CD8-positive, alpha-beta memory T cell (primary cell): ENCODE data around the gene CALCOCO1. TPM values are rescaled to one million over a fixed set of nuclear protein-coding genes. Genes with fewer than 3 reads are reported as not detected.
"Not testable (repeated sequence)": the region's sequence is repeated elsewhere in the genome, so short reads cannot be mapped to it uniquely, and the experiment has no call there.

Experiments
- CTCF ChIA-PET: fragments of 350-600 bp; sonication (Branson Sonifier 250); formaldehyde crosslinking; loops from one replicate; lab custom pipeline; 2021; ENCODE audit warnings: antibody characterized with exemption; lab: Charles Lee
- POLR2A ChIA-PET: fragments of 350-600 bp; sonication (Branson Sonifier 250); formaldehyde crosslinking; loops from one replicate; lab custom pipeline; 2021; ENCODE audit warnings: antibody characterized with exemption; lab: Charles Lee
- DNase-seq, 5 donors: peaks; one replicate each; pipeline versions ENCODE4 v3.0.0 to v3.0.0-alpha.2; 2020 to 2022; ENCODE audit warnings: mixed read lengths in 1 of 5
- H3K27ac ChIP-seq: one replicate; pipeline ENCODE4 v1.7.0; 2013; ENCODE audit warnings: low read depth, mild to moderate bottlenecking, low read length, moderate library complexity
- H3K27me3 ChIP-seq: 2 replicates; pipeline ENCODE4 v1.7.0; 2013; ENCODE audit warnings: low read length, mild to moderate bottlenecking; ENCODE audit not compliant: insufficient read depth, poor library complexity, severe bottlenecking
- H3K36me3 ChIP-seq: 2 replicates; pipeline ENCODE4 v1.7.0; 2013; ENCODE audit warnings: mild to moderate bottlenecking, low read length, moderate library complexity; ENCODE audit not compliant: insufficient read depth
- H3K4me1 ChIP-seq: 2 replicates; pipeline ENCODE4 v1.7.0; 2013; ENCODE audit warnings: mild to moderate bottlenecking, low read length, moderate library complexity; ENCODE audit not compliant: insufficient read depth
- H3K4me3 ChIP-seq: 2 replicates; pipeline ENCODE4 v1.7.0; 2013; ENCODE audit warnings: mild to moderate bottlenecking, low read length
- H3K9me3 ChIP-seq: 2 replicates; pipeline ENCODE4 v1.7.0; 2013; ENCODE audit warnings: mild to moderate bottlenecking, low read length
- H3K27ac Mint-ChIP-seq, 8 donors: one replicate each; pipeline ENCODE4 v1.8.0; 2020 to 2021; ENCODE audit warnings: mixed read lengths in 8 of 8, mild to moderate bottlenecking in 6 of 8, inconsistent platforms in 3 of 8, moderate library complexity in 3 of 8
- H3K27me3 Mint-ChIP-seq, 2 donors: one replicate each; pipeline ENCODE4 v1.8.0; 2020 to 2021; ENCODE audit warnings: mixed read lengths in 2 of 2, mild to moderate bottlenecking in 1 of 2, moderate library complexity in 1 of 2
- H3K36me3 Mint-ChIP-seq, 3 donors: one replicate each; pipeline ENCODE4 v1.8.0; 2020 to 2021; ENCODE audit warnings: mixed read lengths in 3 of 3, inconsistent platforms in 1 of 3, mild to moderate bottlenecking in 1 of 3
- H3K4me1 Mint-ChIP-seq, 3 donors: one replicate each; pipeline ENCODE4 v1.8.0; 2020 to 2021; ENCODE audit warnings: mixed read lengths in 3 of 3, inconsistent platforms in 1 of 3, mild to moderate bottlenecking in 1 of 3
- H3K4me3 Mint-ChIP-seq, 7 donors: one replicate each; pipeline ENCODE4 v1.8.0; 2020 to 2021; ENCODE audit warnings: mixed read lengths in 7 of 7, mild to moderate bottlenecking in 6 of 7, moderate library complexity in 4 of 7, inconsistent platforms in 2 of 7
- H3K9me3 Mint-ChIP-seq, 5 donors: one replicate each; pipeline ENCODE4 v1.8.0; 2020 to 2022; ENCODE audit warnings: mixed read lengths in 5 of 5, mild to moderate bottlenecking in 3 of 5, moderate library complexity in 2 of 5, inconsistent platforms in 1 of 5
- polyA plus RNA-seq: library from polyadenylated mRNA; unstranded; fragments of 300-500 nt; fragmentation: Illumina TruSeq; gene quantifications from one replicate; pipeline ENCODE4 v1.2.3, GENCODE V29; 2021
- total RNA-seq, 2 experiments: library from RNA; stranded (reverse); gene quantifications; one replicate each; pipeline ENCODE4 v1.2.3, GENCODE V29; 2021

The CALCOCO1 gene
- total and polyA plus RNA-seq, 3 experiments from 2014 or later = 29.5 to 73.9 (median 31.4) TPM

DNA sequence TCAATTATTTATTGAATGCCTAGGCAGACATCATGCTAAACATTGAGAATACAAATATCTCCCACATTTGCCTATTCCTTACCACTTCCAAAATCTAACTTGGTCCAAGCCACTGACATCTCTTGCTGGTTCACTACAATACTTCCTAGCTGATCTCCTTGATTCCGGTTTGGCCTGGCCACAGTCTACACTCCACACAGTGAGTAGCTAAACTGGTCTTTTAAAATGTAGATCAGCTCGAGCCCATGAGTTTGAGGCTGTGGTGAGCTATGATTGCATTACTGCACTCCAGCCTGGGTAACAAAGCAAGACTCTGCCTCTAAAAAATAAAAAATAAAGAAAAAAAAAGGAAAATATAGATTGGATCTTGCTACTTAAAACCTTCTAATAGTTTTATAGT is 43.8 kb downstream of the CALCOCO1 start:
- no peaks in the 10 kb centered on the region for H3K36me3 ChIP-seq
- peaks cover 8 to 19% of the 10 kb centered on the region in 2 donors for H3K27me3 Mint-ChIP-seq
- no peaks in the 10 kb centered on the region for H3K9me3 Mint-ChIP-seq
- peaks cover 0 to 3% (median 0%) of the 10 kb centered on the region in 3 donors for H3K36me3 Mint-ChIP-seq
- no peaks in the 10 kb centered on the region for H3K27me3 ChIP-seq
- H3K27ac ChIP-seq = no peak overlapping the region
- H3K4me1 ChIP-seq = no peaks in the 10 kb centered on the region
- H3K4me3 ChIP-seq = no peak overlapping the region
- no peak for DNase-seq
- no peaks in the 10 kb centered on the region for H3K9me3 ChIP-seq
- no peak overlapping the region for H3K4me3 Mint-ChIP-seq
- CTCF ChIA-PET = no interaction called here
- POLR2A ChIA-PET = no interaction called here
- no peak overlapping the region for H3K27ac Mint-ChIP-seq
- no peaks in the 10 kb centered on the region for H3K4me1 Mint-ChIP-seq

DNA sequence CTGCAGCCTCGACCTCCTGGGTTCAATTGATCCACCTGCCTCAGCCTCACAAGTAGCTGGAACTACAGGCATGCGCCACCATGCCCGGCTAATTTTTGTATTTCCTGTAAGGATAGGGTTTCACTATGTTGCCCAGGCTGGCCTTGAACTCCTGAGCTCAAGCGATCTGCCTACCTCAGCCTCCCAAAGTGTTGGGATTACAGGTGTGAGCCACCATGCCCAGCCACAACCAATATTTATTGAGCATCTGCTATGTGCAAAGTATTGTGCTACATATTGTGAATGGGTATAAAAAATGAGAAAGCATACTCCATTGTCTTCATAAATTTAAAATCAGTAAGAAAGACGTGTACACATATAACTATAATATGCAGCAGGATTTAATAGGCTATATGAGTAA is 47.2 kb downstream of the CALCOCO1 start:
- Mint-ChIP-seq H3K27me3 (peaks cover 20 to 26% of the 10 kb centered on the region in 2 donors), H3K4me1 (peaks cover 15 to 20% (median 16%) of the 10 kb centered on the region in 3 donors)
- H3K27ac Mint-ChIP-seq, H3K9me3 ChIP-seq, H3K27ac ChIP-seq, H3K4me3 ChIP-seq, POLR2A ChIA-PET, H3K36me3 ChIP-seq, H3K36me3 Mint-ChIP-seq, H3K9me3 Mint-ChIP-seq, H3K4me3 Mint-ChIP-seq, DNase-seq, H3K27me3 ChIP-seq, H3K4me1 ChIP-seq: not testable (repeated sequence)
- CTCF ChIA-PET = interaction anchor here (1.5 to 2.0 kb wide), 3 partner anchors 64 to 77 kb away, joined by 4 to 6 read pairs (median 4); no protein-coding TSS in a partner anchor

DNA sequence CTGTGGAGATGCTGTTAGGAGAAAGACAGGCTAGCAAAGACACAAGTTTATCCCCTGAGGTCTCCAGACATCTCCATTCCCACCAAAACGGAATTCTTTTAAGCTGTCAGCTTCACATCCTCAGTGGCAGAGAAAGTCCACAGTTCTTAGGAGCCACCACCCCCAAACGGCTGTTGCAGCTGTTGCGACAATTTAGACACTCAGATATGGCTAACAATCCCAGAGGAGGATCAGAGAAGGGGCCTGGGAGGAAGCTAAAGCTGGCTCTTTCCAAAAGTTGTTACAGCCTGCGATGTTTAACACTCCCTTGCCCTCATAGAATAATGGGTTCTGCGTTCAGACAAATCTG is 49.5 kb downstream of the CALCOCO1 start:
- ChIA-PET POLR2A (no interaction called here), CTCF (interaction anchor here (1.1 to 1.3 kb wide), 2 partner anchors 24 to 134 kb away, joined by 5 to 6 read pairs; no protein-coding TSS in a partner anchor)
- Mint-ChIP-seq H3K27me3 (peaks cover 17 to 20% of the 10 kb centered on the region in 2 donors), H3K4me3 (peak overlapping the region; percentile 29 to 98 (median 61)), H3K4me1 (peaks cover 31 to 38% (median 32%) of the 10 kb centered on the region in 3 donors), H3K9me3 (no peaks in the 10 kb centered on the region), H3K27ac (no peak overlapping the region), H3K36me3 (peaks cover 3 to 19% (median 5%) of the 10 kb centered on the region in 3 donors)
- H3K4me3 ChIP-seq = no peak overlapping the region
- peaks cover 8% of the 10 kb centered on the region for H3K27me3 ChIP-seq
- DNase-seq = no peak
- H3K27ac ChIP-seq = no peak overlapping the region
- peaks cover 3% of the 10 kb centered on the region for H3K36me3 ChIP-seq
- H3K9me3 ChIP-seq = no peaks in the 10 kb centered on the region
- peaks cover 19% of the 10 kb centered on the region for H3K4me1 ChIP-seq

GRCh38 chr12:53677016-53677799 is 50.0 kb downstream of the CALCOCO1 start:
- peak overlapping the region; percentile 84 for H3K4me3 ChIP-seq
- peaks cover 8% of the 10 kb centered on the region for H3K27me3 ChIP-seq
- CTCF ChIA-PET = interaction anchor here (0.7 to 2.9 kb wide), 6 partner anchors 8 to 134 kb away, joined by 3 to 18 read pairs (median 4); no protein-coding TSS in a partner anchor
- peak overlapping the region in 3 of 8 donors; percentile 60 to 72 (median 63) for H3K27ac Mint-ChIP-seq
- peaks cover 3 to 25% (median 7%) of the 10 kb centered on the region in 3 donors for H3K36me3 Mint-ChIP-seq
- DNase-seq = no peak
- no peak overlapping the region for H3K27ac ChIP-seq
- H3K27me3 Mint-ChIP-seq = peaks cover 17 to 20% of the 10 kb centered on the region in 2 donors
- H3K9me3 ChIP-seq = no peaks in the 10 kb centered on the region
- POLR2A ChIA-PET = interaction anchor here (0.5 kb wide), 1 partner anchor 68 kb away, joined by 3 read pairs; no protein-coding TSS in a partner anchor
- peak overlapping the region; percentile 87 to 98 (median 96) for H3K4me3 Mint-ChIP-seq
- H3K36me3 ChIP-seq = peaks cover 3% of the 10 kb centered on the region
- peaks cover 32 to 44% (median 34%) of the 10 kb centered on the region in 3 donors for H3K4me1 Mint-ChIP-seq
- no peaks in the 10 kb centered on the region for H3K9me3 Mint-ChIP-seq
- peaks cover 19% of the 10 kb centered on the region for H3K4me1 ChIP-seq

GRCh38 chr12:53676656-53677015 is 50.6 kb downstream of the CALCOCO1 start:
- Histone ChIP-seq H3K9me3 (no peaks in the 10 kb centered on the region), H3K36me3 (peaks cover 4% of the 10 kb centered on the region), H3K4me1 (peaks cover 19% of the 10 kb centered on the region), H3K4me3 (peak overlapping the region; percentile 84), H3K27ac (no peak overlapping the region), H3K27me3 (peaks cover 8% of the 10 kb centered on the region)
- H3K27me3 Mint-ChIP-seq = peaks cover 17 to 20% of the 10 kb centered on the region in 2 donors
- POLR2A ChIA-PET = interaction anchor here (0.5 to 1.8 kb wide), 3 partner anchors 50 to 69 kb away, joined by 3 to 6 read pairs (median 3); partner anchors contain the start of gene ATF7
- peak overlapping the region in 5 of 8 donors; percentile 63 to 98 (median 97) for H3K27ac Mint-ChIP-seq
- peaks cover 33 to 44% (median 34%) of the 10 kb centered on the region in 3 donors for H3K4me1 Mint-ChIP-seq
- CTCF ChIA-PET = interaction anchor here (0.7 to 2.9 kb wide), 13 partner anchors 8 to 133 kb away, joined by 3 to 18 read pairs (median 5); partner anchors contain the start of gene CALCOCO1
- DNase-seq = peak in 1 of 5 donors; percentile 26
- H3K36me3 Mint-ChIP-seq = peaks cover 0 to 25% (median 7%) of the 10 kb centered on the region in 3 donors
- peak overlapping the region; percentile 87 to 98 (median 96) for H3K4me3 Mint-ChIP-seq
- no peaks in the 10 kb centered on the region for H3K9me3 Mint-ChIP-seq

DNA sequence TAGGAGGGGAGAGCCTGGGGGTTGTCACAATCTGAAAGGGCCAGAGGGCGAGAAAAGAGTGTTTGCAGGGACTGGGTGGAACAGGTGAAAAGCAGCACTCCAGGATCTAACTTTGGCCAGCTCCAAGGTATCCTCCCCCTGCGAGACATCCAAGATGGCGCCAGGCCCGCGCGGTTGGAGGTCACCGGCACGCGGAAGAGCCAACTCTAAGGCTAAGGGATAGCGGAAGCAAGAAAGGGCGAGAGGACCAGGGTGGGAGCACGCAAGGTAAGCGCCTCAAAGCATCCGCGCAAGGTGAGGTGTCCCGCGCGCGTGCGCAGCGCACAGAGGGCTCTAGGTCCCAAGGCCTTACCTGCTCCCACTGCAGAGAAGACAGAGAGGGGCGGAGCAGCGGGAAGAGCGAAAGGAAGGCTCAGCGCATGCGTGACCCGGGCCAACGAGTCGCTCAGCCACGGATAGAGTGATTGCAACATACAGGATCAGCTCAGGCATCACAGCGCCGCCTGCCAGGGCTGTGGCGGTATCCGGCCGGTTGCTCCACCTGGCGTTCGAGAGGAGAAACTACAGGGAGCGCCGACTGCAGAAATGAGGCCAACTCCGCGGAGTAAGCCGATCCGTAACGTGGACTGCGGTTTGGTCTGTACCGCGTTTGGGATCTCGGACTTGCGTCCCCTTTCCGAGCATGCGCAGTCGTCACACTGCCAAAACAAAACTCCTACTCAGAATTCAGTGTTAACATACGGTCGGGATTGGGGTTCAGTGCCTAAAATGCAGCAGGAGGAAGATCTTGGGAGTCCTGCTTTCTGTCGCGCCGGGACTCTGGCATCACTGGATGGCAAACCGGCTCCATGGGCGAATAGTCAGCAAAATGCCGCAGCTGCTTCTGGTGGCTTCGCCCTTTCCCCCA is 51.3 kb downstream of the CALCOCO1 start, which contains the start of gene ATP5MC2:
Gene ATP5MC2 (minus strand): TSS at position 383 of the 907 bp plus-strand sequence. CDS start 3,469 bp downstream, outside the sequence.
- Histone ChIP-seq H3K9me3 (no peaks in the 10 kb centered on the region), H3K27ac (peak within 1 kb of the TSS; percentile 69), H3K4me3 (peak within 1 kb of the TSS; percentile 84), H3K4me1 (peaks cover 19% of the 10 kb centered on the region), H3K27me3 (peaks cover 8% of the 10 kb centered on the region), H3K36me3 (peaks cover 11% of the 10 kb centered on the region)
- Mint-ChIP-seq H3K36me3 (peaks cover 4 to 32% (median 10%) of the 10 kb centered on the region in 3 donors), H3K27ac (peak within 1 kb of the TSS; percentile 81 to 98 (median 96)), H3K4me1 (peaks cover 39 to 51% (median 39%) of the 10 kb centered on the region in 3 donors), H3K4me3 (peak within 1 kb of the TSS; percentile 87 to 98 (median 96)), H3K9me3 (no peaks in the 10 kb centered on the region), H3K27me3 (peaks cover 17 to 20% of the 10 kb centered on the region in 2 donors)
- POLR2A ChIA-PET = interaction anchor here (0.6 to 1.8 kb wide), 6 partner anchors 50 to 222 kb away, joined by 3 to 6 read pairs (median 4); partner anchors contain the start of genes ATF7 and TARBP2
- peak; percentile 95 to 98 (median 97) for DNase-seq
- CTCF ChIA-PET = interaction anchor here (0.7 to 2.9 kb wide), 19 partner anchors 9 to 167 kb away, joined by 3 to 18 read pairs (median 4); partner anchors contain the start of genes ATF7 and CALCOCO1
